HG03139 (cell line): ENCODE data around the gene SLC2A10.

Experiments used
- ATAC-seq: cut with Tn5 transposase; IDR thresholded peaks from one replicate; pipeline ENCODE4 v1.9.1; 2021; ENCODE audit not compliant: unreplicated experiment

The SLC2A10 gene

GRCh38 chr20:46764068-46764467 is 54.6 kb downstream of the SLC2A10 start:
- ATAC-seq, result no peak

GRCh38 chr20:46765506-46766120 is 56.2 kb downstream of the SLC2A10 start:
- ATAC-seq, result no peak

GRCh38 chr20:46767127-46767761 is 57.8 kb downstream of the SLC2A10 start:
- ATAC-seq, result no peak

GRCh38 chr20:46770330-46771194 is 61.1 kb downstream of the SLC2A10 start:
- no peak for ATAC-seq

- ATAC-seq, result no peak
These were observed 61.7 kb downstream of the SLC2A10 start for GRCh38 chr20:46771195-46771588.

GRCh38 chr20:46772901-46773300 is 63.5 kb downstream of the SLC2A10 start:
- ATAC-seq, result no peak

GRCh38 chr20:46773680-46774079 is 64.2 kb downstream of the SLC2A10 start:
- no peak for ATAC-seq

GRCh38 chr20:46774236-46774635 is 64.8 kb downstream of the SLC2A10 start:
- no peak for ATAC-seq

GRCh38 chr20:46774943-46775560 is 65.6 kb downstream of the SLC2A10 start:
- no peak for ATAC-seq

- no peak for ATAC-seq
These were observed 66.4 kb downstream of the SLC2A10 start for GRCh38 chr20:46775806-46776205.

- no peak for ATAC-seq
These were observed 67.9 kb downstream of the SLC2A10 start for GRCh38 chr20:46777331-46777730.

GRCh38 chr20:46779831-46780230 is 70.4 kb downstream of the SLC2A10 start:
- no peak for ATAC-seq

- no peak for ATAC-seq
These were observed 75.1 kb downstream of the SLC2A10 start for GRCh38 chr20:46784436-46785127.
